Skeletal muscle tissue (tissue), 4 donors: Measurements from ENCODE around the gene FBXL7. TPM values are rescaled to one million over a fixed set of nuclear protein-coding genes. Genes with fewer than 3 reads are reported as not detected.

ENCODE experiments used
- H3K27ac ChIP-seq: one replicate; pipeline ENCODE4 v1.7.0; 2013; ENCODE audit warnings: mild to moderate bottlenecking, low read depth, low read length, inconsistent platforms
- H3K27me3 ChIP-seq, 3 donors: one replicate each; pipeline ENCODE4 v1.7.0; 2013; ENCODE audit warnings: low read length in 3 of 3; ENCODE audit not compliant: control insufficient read depth in 3 of 3, insufficient read depth in 3 of 3
- H3K36me3 ChIP-seq, 3 donors: one replicate each; pipeline ENCODE4 v1.7.0; 2013; ENCODE audit warnings: low read length in 3 of 3; ENCODE audit not compliant: control insufficient read depth in 3 of 3, insufficient read depth in 3 of 3
- H3K4me1 ChIP-seq, 3 donors: one replicate each; pipeline ENCODE4 v1.7.0; 2013; ENCODE audit warnings: low read length in 3 of 3, mild to moderate bottlenecking in 3 of 3; ENCODE audit not compliant: control insufficient read depth in 3 of 3, insufficient read depth in 3 of 3
- H3K4me3 ChIP-seq, 3 donors: one replicate each; pipeline ENCODE4 v1.7.0; 2013; ENCODE audit warnings: low read length in 3 of 3
- H3K9ac ChIP-seq, 3 donors: one replicate each; pipeline ENCODE4 v1.7.0; 2013; ENCODE audit warnings: low read length in 3 of 3, mild to moderate bottlenecking in 3 of 3, moderate library complexity in 2 of 3, low read depth in 1 of 3
- H3K9me3 ChIP-seq, 3 donors: one replicate each; pipeline ENCODE4 v1.7.0; 2013; ENCODE audit warnings: low read length in 3 of 3; ENCODE audit not compliant: control insufficient read depth in 3 of 3
- total RNA-seq: library from RNA; depleted of rRNA; stranded (reverse); fragments of >200 nt; gene quantifications from one replicate; pipeline ENCODE4 v1.2.3, GENCODE V29; 2014
- donor health status: Osteomylitis.

The FBXL7 gene
- total RNA-seq, 1 donor from 2014 or later, result 3.7 TPM

GRCh38 chr5:15585128-15585527 is 85.1 kb downstream of the FBXL7 start:
- no peak overlapping the region for H3K27ac ChIP-seq
- H3K9me3 ChIP-seq, result no peaks in the 10 kb centered on the region
- no peaks in the 10 kb centered on the region for H3K27me3 ChIP-seq
- no peaks in the 10 kb centered on the region for H3K36me3 ChIP-seq
- no peaks in the 10 kb centered on the region for H3K4me1 ChIP-seq
- H3K4me3 ChIP-seq, result no peak overlapping the region
- H3K9ac ChIP-seq, result no peak overlapping the region

GRCh38 chr5:15585841-15586591 is 86.0 kb downstream of the FBXL7 start:
- no peak overlapping the region for H3K4me3 ChIP-seq
- H3K36me3 ChIP-seq, result no peaks in the 10 kb centered on the region
- no peak overlapping the region for H3K9ac ChIP-seq
- H3K9me3 ChIP-seq, result no peaks in the 10 kb centered on the region
- H3K4me1 ChIP-seq, result no peaks in the 10 kb centered on the region
- H3K27ac ChIP-seq, result no peak overlapping the region
- no peaks in the 10 kb centered on the region for H3K27me3 ChIP-seq

- no peak overlapping the region for H3K9ac ChIP-seq
- H3K27ac ChIP-seq, result no peak overlapping the region
- H3K4me1 ChIP-seq, result no peaks in the 10 kb centered on the region
- no peaks in the 10 kb centered on the region for H3K27me3 ChIP-seq
- no peaks in the 10 kb centered on the region for H3K36me3 ChIP-seq
- H3K4me3 ChIP-seq, result no peak overlapping the region
- no peaks in the 10 kb centered on the region for H3K9me3 ChIP-seq
These were observed 87.9 kb downstream of the FBXL7 start for GRCh38 chr5:15587916-15588315.

- no peak overlapping the region for H3K9ac ChIP-seq
- no peak overlapping the region for H3K4me3 ChIP-seq
- H3K27ac ChIP-seq, result no peak overlapping the region
- no peaks in the 10 kb centered on the region for H3K27me3 ChIP-seq
- no peaks in the 10 kb centered on the region for H3K4me1 ChIP-seq
- no peaks in the 10 kb centered on the region for H3K9me3 ChIP-seq
- H3K36me3 ChIP-seq, result no peaks in the 10 kb centered on the region
These were observed 92.7 kb downstream of the FBXL7 start for GRCh38 chr5:15592728-15593127.

GRCh38 chr5:15594977-15595568 is 95.1 kb downstream of the FBXL7 start:
- Histone ChIP-seq H3K27me3 (no peaks in the 10 kb centered on the region), H3K9me3 (no peaks in the 10 kb centered on the region), H3K9ac (no peak overlapping the region), H3K4me3 (no peak overlapping the region), H3K4me1 (no peaks in the 10 kb centered on the region), H3K36me3 (no peaks in the 10 kb centered on the region), H3K27ac (no peak overlapping the region)

- no peaks in the 10 kb centered on the region for H3K36me3 ChIP-seq
- no peaks in the 10 kb centered on the region for H3K4me1 ChIP-seq
- no peaks in the 10 kb centered on the region for H3K9me3 ChIP-seq
- H3K27ac ChIP-seq, result no peak overlapping the region
- H3K27me3 ChIP-seq, result no peaks in the 10 kb centered on the region
- no peak overlapping the region for H3K9ac ChIP-seq
- H3K4me3 ChIP-seq, result no peak overlapping the region
These were observed 95.9 kb downstream of the FBXL7 start for GRCh38 chr5:15595929-15596328.

GRCh38 chr5:15596936-15597335 is 97.0 kb downstream of the FBXL7 start:
- H3K36me3 ChIP-seq, result no peaks in the 10 kb centered on the region
- no peak overlapping the region for H3K27ac ChIP-seq

GRCh38 chr5:15597804-15598203 is 97.8 kb downstream of the FBXL7 start:
- Histone ChIP-seq H3K27me3 (no peaks in the 10 kb centered on the region), H3K27ac (no peak overlapping the region), H3K4me3 (no peak overlapping the region), H3K9ac (no peak overlapping the region), H3K4me1 (no peaks in the 10 kb centered on the region), H3K9me3 (no peaks in the 10 kb centered on the region), H3K36me3 (no peaks in the 10 kb centered on the region)

More at GRCh38 chr5:15596936-15597335, 97.0 kb downstream of the FBXL7 start:
- H3K4me3 ChIP-seq, result no peak overlapping the region
- H3K9me3 ChIP-seq, result no peaks in the 10 kb centered on the region
- H3K9ac ChIP-seq, result no peak overlapping the region
- no peaks in the 10 kb centered on the region for H3K4me1 ChIP-seq
- H3K27me3 ChIP-seq, result no peaks in the 10 kb centered on the region

GRCh38 chr5:15598294-15598902 is 98.4 kb downstream of the FBXL7 start:
- Histone ChIP-seq H3K4me3 (no peak overlapping the region), H3K27me3 (no peaks in the 10 kb centered on the region), H3K36me3 (no peaks in the 10 kb centered on the region)

GRCh38 chr5:15600035-15600434 is 100.1 kb downstream of the FBXL7 start:
- Histone ChIP-seq H3K36me3 (no peaks in the 10 kb centered on the region), H3K27me3 (no peaks in the 10 kb centered on the region), H3K27ac (no peak overlapping the region), H3K4me1 (peaks cover 0 to 2% (median 0%) of the 10 kb centered on the region in 3 donors), H3K4me3 (no peak overlapping the region), H3K9ac (no peak overlapping the region), H3K9me3 (no peaks in the 10 kb centered on the region)

More at GRCh38 chr5:15598294-15598902, 98.4 kb downstream of the FBXL7 start:
- Histone ChIP-seq H3K9ac (no peak overlapping the region), H3K4me1 (no peaks in the 10 kb centered on the region), H3K27ac (no peak overlapping the region), H3K9me3 (no peaks in the 10 kb centered on the region)
